ENCODE measurements around the gene RAPGEF2. TPM values are rescaled to one million over a fixed set of nuclear protein-coding genes. Genes with fewer than 3 reads are reported as not detected.

Gene RAPGEF2
- total RNA-seq, 8 experiments from 2014 or later = 44.0 to 164 (median 67.9) TPM

GRCh38 chr4:159127745-159128518 lies 25.1 kb downstream of the RAPGEF2 start:
- WGBS, 10 experiments = 87 to 100% (median 96%) methylated on average over 1 to 4 of the region's 4 CpGs
- in situ Hi-C loops (cut with MboI; ENCODE audit: low pct_unique_long_range_greater_than_20kb in 2 of 9, low sequenced_read_pairs in 9 of 9, unreplicated experiment in 9 of 9) = no loop called here
- Histone ChIP-seq H3K4me1 (replicated peaks in 1 of 2) (no peaks in the 10 kb centered on the region), H3K27ac (no peak overlapping the region), H3K4me3 (no peak overlapping the region)
- ATAC-seq (replicated peaks in 6 of 8) = no peak

GRCh38 chr4:159129814-159130550 lies 27.1 kb downstream of the RAPGEF2 start:
- Histone ChIP-seq H3K4me1 (replicated peaks in 1 of 2) (no peaks in the 10 kb centered on the region), H3K27ac (no peak overlapping the region), H3K4me3 (no peak overlapping the region)
- WGBS, 10 experiments = 85 to 100% (median 94%) methylated on average over 1 to 2 of the region's 2 CpGs; no CpG with 5 or more reads in 4 of the 10 experiments
- peak in 3 of 8 experiments; percentile 53 to 89 (median 74) for ATAC-seq (replicated peaks in 6 of 8)
- in situ Hi-C loops (cut with MboI; ENCODE audit: low pct_unique_long_range_greater_than_20kb in 2 of 9, low sequenced_read_pairs in 9 of 9, unreplicated experiment in 9 of 9) = no loop called here

- no peak overlapping the region for H3K4me3 ChIP-seq
- no peak for ATAC-seq (replicated peaks in 6 of 8)
- WGBS, 10 experiments = 67 to 90% (median 86%) methylated on average over 2 to 6 of the region's 6 CpGs
- no peaks in the 10 kb centered on the region for H3K4me1 ChIP-seq (replicated peaks in 1 of 2)
- in situ Hi-C loops (cut with MboI; ENCODE audit: low pct_unique_long_range_greater_than_20kb in 2 of 9, low sequenced_read_pairs in 9 of 9, unreplicated experiment in 9 of 9) = no loop called here
- H3K27ac ChIP-seq = no peak overlapping the region
These were observed 28.7 kb downstream of the RAPGEF2 start for GRCh38 chr4:159131564-159131963.

GRCh38 chr4:159134429-159134828 lies 31.6 kb downstream of the RAPGEF2 start:
- 62 to 100% (median 95%) methylated on average over 1 to 2 of the region's 2 CpGs; no CpG with 5 or more reads in 1 of the 10 experiments for WGBS, 10 experiments

GRCh38 chr4:159137176-159137575 lies 34.3 kb downstream of the RAPGEF2 start:
- Histone ChIP-seq H3K27ac (no peak overlapping the region), H3K4me1 (replicated peaks in 1 of 2) (peaks cover 9 to 14% of the 10 kb centered on the region in 2 donors), H3K4me3 (no peak overlapping the region)
- in situ Hi-C loops (cut with MboI; ENCODE audit: low pct_unique_long_range_greater_than_20kb in 2 of 9, low sequenced_read_pairs in 9 of 9, unreplicated experiment in 9 of 9) = no loop called here
- ATAC-seq (replicated peaks in 6 of 8) = peak in 6 of 8 experiments; percentile 34 to 76 (median 62)

More at GRCh38 chr4:159134429-159134828, 31.6 kb downstream of the RAPGEF2 start:
- no peak overlapping the region for H3K27ac ChIP-seq
- no peak overlapping the region for H3K4me3 ChIP-seq
- peaks cover 3% of the 10 kb centered on the region in 2 donors for H3K4me1 ChIP-seq (replicated peaks in 1 of 2)
- in situ Hi-C loops (cut with MboI; ENCODE audit: low pct_unique_long_range_greater_than_20kb in 2 of 9, low sequenced_read_pairs in 9 of 9, unreplicated experiment in 9 of 9) = no loop called here
- no peak for ATAC-seq (replicated peaks in 6 of 8)

- in situ Hi-C loops (cut with MboI; ENCODE audit: low pct_unique_long_range_greater_than_20kb in 2 of 9, low sequenced_read_pairs in 9 of 9, unreplicated experiment in 9 of 9) = no loop called here
- H3K27ac ChIP-seq = no peak overlapping the region
- H3K4me1 ChIP-seq (replicated peaks in 1 of 2) = peaks cover 9 to 20% of the 10 kb centered on the region in 2 donors
- H3K4me3 ChIP-seq = no peak overlapping the region
- ATAC-seq (replicated peaks in 6 of 8) = no peak
These were observed 35.6 kb downstream of the RAPGEF2 start for GRCh38 chr4:159138436-159138835.

- WGBS, 10 experiments = 36 to 97% (median 78%) methylated on average over 3 to 4 of the region's 4 CpGs
- Histone ChIP-seq H3K4me3 (no peak overlapping the region), H3K27ac (no peak overlapping the region), H3K4me1 (replicated peaks in 1 of 2) (peaks cover 13 to 22% of the 10 kb centered on the region in 2 donors)
- ATAC-seq (replicated peaks in 6 of 8) = peak in 4 of 8 experiments; percentile 38 to 90 (median 48)
- in situ Hi-C loops (cut with MboI; ENCODE audit: low pct_unique_long_range_greater_than_20kb in 2 of 9, low sequenced_read_pairs in 9 of 9, unreplicated experiment in 9 of 9) = no loop called here
These were observed 38.3 kb downstream of the RAPGEF2 start for GRCh38 chr4:159141193-159141592.

- no peak overlapping the region for H3K4me3 ChIP-seq
- H3K4me1 ChIP-seq (replicated peaks in 1 of 2) = peaks cover 11 to 22% of the 10 kb centered on the region in 2 donors
- no peak for ATAC-seq (replicated peaks in 6 of 8)
- in situ Hi-C loops (cut with MboI; ENCODE audit: low pct_unique_long_range_greater_than_20kb in 2 of 9, low sequenced_read_pairs in 9 of 9, unreplicated experiment in 9 of 9) = no loop called here
- H3K27ac ChIP-seq = no peak overlapping the region
- WGBS, 10 experiments = 37 to 95% (median 89%) methylated on average over 2 to 3 of the region's 3 CpGs
These were observed 39.4 kb downstream of the RAPGEF2 start for GRCh38 chr4:159142241-159142640.

- Histone ChIP-seq H3K4me3 (no peak overlapping the region), H3K4me1 (replicated peaks in 1 of 2) (peaks cover 10 to 22% of the 10 kb centered on the region in 2 donors), H3K27ac (no peak overlapping the region)
- in situ Hi-C loops (cut with MboI; ENCODE audit: low pct_unique_long_range_greater_than_20kb in 2 of 9, low sequenced_read_pairs in 9 of 9, unreplicated experiment in 9 of 9) = no loop called here
- no peak for ATAC-seq (replicated peaks in 6 of 8)
- 80 to 97% (median 84%) methylated on average over 2 to 5 of the region's 5 CpGs for WGBS, 10 experiments
These were observed 40.0 kb downstream of the RAPGEF2 start for GRCh38 chr4:159142681-159143384.

- in situ Hi-C loops (cut with MboI; ENCODE audit: low pct_unique_long_range_greater_than_20kb in 2 of 9, low sequenced_read_pairs in 9 of 9, unreplicated experiment in 9 of 9) = no loop called here
- WGBS, 10 experiments = 45 to 100% (median 73%) methylated on average over 1 to 2 of the region's 3 CpGs
- peaks cover 10 to 22% of the 10 kb centered on the region in 2 donors for H3K4me1 ChIP-seq (replicated peaks in 1 of 2)
- ATAC-seq (replicated peaks in 6 of 8) = peak in 1 of 8 experiments; percentile 55
- H3K27ac ChIP-seq = no peak overlapping the region
- H3K4me3 ChIP-seq = no peak overlapping the region
These were observed 40.8 kb downstream of the RAPGEF2 start for GRCh38 chr4:159143687-159144086.

GRCh38 chr4:159144112-159144694 lies 41.3 kb downstream of the RAPGEF2 start:
- H3K4me3 ChIP-seq = no peak overlapping the region
- in situ Hi-C loops (cut with MboI; ENCODE audit: low pct_unique_long_range_greater_than_20kb in 2 of 9, low sequenced_read_pairs in 9 of 9, unreplicated experiment in 9 of 9) = no loop called here
- ATAC-seq (replicated peaks in 6 of 8) = no peak
- WGBS, 10 experiments = 60 to 97% (median 76%) methylated on average over 3 to 4 of the region's 4 CpGs; no CpG with 5 or more reads in 1 of the 10 experiments
- H3K4me1 ChIP-seq (replicated peaks in 1 of 2) = peaks cover 10 to 20% of the 10 kb centered on the region in 2 donors
- no peak overlapping the region for H3K27ac ChIP-seq

GRCh38 chr4:159145318-159145991 lies 42.6 kb downstream of the RAPGEF2 start:
- no peak overlapping the region for H3K27ac ChIP-seq
- 80 to 100% (median 100%) methylated on average over 1 to 4 of the region's 4 CpGs; no CpG with 5 or more reads in 1 of the 10 experiments for WGBS, 10 experiments
- peaks cover 10 to 22% of the 10 kb centered on the region in 2 donors for H3K4me1 ChIP-seq (replicated peaks in 1 of 2)
- no peak for ATAC-seq (replicated peaks in 6 of 8)
- in situ Hi-C loops (cut with MboI; ENCODE audit: low pct_unique_long_range_greater_than_20kb in 2 of 9, low sequenced_read_pairs in 9 of 9, unreplicated experiment in 9 of 9) = no loop called here
- no peak overlapping the region for H3K4me3 ChIP-seq

All from motor neuron (in vitro differentiated cells).